Stimulated activated CD8-positive, alpha-beta memory T cell treated with anti-CD3 and anti-CD28 coated beads, Interleukin-4, amount 100 ng/mL, for 24 hours (primary cell): ENCODE data around the gene ACSS3.

ENCODE experiments used
- DNase-seq: peaks from one replicate; pipeline ENCODE4 v3.0.0-alpha.2; 2020; ENCODE audit warnings: low read depth

The ACSS3 gene

GRCh38 chr12:81300454-81300853, 222.6 kb downstream of the ACSS3 start:
- DNase-seq: no peak

- no peak for DNase-seq
These were observed 226.1 kb downstream of the ACSS3 start for GRCh38 chr12:81303935-81304334.
